NCI-H82 (cell line): ENCODE data around the gene HTD2.

Experiments
- DNase-seq: peaks from one replicate; lab custom pipeline; 2025; lab: John Stamatoyannopoulos, UW

HTD2 gene

DNA sequence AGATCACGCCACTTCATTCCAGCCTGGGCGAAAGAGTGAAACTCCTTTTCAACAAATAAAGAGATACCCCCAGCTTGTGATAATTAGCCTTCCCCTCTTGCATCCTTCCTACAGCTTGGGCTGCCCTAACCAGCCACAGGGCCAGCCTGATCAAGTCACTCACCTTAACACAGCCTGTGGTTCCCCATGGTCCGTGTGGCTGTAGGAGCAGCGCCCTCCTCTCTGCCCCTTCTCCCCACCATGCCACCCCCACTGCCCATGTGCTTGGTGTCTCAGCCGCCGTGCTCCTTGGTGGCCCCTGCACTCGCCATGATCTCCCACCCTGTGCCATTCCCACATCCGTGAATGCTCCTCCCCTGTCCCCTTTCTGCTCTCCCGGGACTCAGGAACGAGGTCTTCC lies 13.5 kb upstream of the HTD2 start:
- DNase-seq: no peak

DNA sequence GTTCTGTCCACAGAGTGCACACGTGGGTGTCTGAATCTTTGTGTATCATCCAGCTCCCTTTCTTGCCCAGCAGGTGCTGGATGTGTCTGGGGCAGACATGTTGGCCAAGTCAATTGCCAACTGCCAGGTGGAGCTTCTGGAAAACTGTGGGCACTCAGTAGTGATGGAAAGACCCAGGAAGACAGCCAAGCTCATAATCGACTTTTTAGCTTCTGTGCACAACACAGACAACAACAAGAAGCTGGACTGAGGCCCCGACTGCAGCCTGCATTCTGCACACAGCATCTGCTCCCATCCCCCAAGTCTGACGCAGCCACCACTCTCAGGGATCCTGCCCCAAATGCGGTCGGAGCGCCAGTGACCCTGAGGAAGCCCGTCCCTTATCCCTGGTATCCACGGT lies 12.8 kb upstream of the HTD2 start:
- DNase-seq: no peak

DNA sequence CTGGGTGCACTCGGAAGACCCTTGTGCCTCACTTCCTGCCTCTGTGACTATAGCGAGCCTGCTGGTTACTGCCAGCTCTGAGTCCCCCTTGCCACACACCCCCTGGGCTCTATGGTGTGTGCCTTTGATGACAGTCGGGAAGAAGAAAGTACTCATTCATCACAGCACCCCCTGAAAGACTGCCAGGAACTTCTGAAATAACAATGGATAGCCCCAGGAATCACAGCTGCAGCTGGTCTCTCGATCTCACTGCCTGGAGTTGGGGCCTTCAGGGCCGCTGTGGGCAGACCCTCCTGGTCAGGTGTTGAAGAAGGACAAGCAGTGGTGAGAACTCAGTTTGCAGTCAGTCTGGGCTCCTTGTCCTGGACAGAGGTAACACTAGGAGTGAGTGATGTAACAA lies 10.1 kb upstream of the HTD2 start:
- no peak for DNase-seq

DNA sequence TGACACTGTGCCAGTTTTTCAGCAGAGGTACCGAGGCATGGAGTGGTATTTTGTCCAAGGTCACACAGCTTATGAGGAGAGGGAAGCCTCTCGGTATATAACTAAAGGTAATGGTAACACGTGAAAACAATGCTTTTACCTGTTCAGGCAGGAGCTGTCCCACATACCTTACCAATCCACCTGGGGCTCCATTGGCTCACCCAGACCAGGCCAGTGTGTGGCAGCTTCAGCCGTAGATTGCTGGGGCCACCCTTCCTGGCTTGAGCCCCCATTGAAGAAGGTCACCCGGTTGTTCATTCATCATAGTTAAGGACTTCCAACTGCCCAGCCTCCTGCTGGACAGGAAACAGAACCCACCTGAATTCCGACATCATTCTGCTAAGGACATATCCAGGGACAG lies 9.5 kb upstream of the HTD2 start:
- no peak for DNase-seq

DNA sequence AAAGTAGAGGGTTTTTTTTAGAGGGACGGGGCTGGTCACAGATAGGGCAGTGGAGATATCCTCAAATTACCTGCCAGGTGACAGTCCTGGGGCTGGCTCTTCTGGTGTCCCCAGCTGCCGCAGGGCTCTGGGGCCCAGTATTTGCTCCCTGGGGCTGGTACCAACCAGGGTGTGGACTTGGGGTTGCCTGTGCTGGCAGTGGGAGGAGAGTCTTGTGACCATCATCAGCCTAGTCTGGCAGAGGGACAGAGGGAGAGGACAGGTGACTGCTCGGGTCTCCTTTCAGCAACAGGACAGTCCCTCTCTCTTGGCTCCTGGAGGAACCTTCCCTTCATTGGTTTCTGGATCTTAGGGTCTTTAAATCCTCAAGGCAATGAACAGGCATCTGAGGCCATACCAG lies 8.1 kb upstream of the HTD2 start:
- DNase-seq: no peak

DNA sequence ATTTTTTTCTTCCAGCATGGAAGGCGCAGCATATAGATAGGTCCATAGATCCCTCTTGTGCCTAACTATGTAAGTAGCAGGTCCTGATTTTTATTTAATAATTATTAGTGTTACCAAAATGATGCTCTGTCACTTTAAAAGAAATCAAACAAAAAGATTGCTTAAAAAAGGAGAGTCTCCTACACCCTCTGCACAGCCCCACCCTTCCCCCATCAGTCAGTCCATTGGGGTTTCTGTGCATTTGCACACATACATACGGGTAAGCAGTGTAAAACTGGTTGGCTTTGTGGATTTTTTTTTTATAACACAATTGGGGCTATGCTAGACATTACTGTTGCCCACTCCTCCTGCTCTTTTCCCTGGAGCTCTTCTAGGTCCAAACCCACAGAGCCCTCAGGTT lies 7.2 kb upstream of the HTD2 start:
- DNase-seq: no peak

DNA sequence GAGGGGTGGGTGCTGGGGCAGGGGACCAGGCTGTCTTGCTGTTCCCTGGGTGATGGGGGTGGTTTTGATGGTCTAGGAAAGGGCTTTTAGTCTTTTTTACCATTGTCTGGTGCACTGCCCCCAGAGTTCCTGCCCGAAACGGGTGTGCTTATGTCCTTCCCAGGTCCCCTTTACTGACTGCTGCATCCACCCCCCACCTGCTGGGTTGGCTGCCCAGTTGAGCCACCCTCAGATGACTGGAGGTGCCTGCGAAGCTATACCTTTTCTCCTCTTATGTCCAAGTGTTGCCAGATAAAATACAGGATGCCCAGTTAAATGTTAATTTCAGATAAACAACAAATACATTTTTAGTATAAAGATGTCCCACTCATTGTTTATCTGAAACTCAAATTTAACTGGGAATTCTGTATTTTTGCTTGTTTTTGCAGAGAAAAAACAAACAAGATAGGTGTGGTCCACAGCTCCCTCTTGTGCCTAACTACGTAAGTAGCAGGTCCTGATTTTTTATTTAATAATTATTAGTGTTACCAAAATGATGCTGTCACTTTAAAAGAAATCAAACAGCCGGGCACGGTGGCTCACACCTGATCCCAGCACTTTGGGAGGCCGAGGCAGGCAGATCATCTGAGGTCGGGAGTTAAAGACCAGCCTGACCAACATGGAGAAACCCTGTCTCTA lies 6.3 kb upstream of the HTD2 start:
- DNase-seq: peak; percentile 18

DNA sequence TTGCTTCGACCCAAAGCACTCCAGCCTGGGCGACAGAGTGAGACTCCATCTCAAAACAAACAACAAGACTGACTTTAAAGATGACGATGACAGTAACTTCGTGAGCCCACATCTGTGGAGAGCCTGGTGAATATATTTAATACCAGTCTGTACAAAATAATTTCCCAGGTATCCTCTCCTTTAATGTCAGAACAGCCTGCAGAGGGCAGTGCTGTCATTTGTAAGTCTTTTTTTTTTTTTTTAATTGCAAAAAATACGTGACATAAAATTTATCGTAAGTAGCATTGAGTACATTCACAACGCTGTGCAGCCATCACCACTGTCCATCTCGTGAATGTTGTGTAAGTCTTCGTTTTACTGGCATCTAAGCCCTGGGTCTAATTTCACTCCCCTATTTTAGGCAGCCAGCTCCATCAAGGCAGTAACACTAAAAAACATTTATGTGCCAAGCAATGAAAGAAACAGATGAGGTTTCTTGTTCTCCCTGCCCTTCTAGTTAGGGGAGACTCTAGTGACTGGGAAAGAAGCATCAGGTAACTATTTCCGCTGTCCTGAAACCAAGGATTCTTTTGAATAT lies 1.4 kb downstream of the HTD2 start:
- peak; percentile 54 for DNase-seq

DNA sequence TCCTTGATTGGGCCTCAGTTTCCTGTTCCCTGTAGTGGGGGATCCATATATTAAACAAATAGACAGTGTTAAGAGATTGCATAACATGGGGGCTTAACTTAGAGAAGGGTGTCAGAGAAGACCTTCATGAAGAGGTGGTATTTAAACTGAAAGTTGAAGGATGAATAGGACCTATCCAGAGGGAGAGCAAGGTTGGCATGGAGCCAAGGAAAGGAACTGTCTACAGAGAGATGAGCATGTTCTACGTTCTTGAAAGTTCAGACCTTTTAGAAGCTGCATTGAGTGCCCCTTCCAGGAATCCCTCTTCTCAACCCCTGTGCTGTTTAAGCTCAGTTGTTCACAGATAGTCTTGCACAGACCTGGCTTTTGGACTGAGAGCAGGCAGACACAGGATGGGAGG lies 2.4 kb downstream of the HTD2 start:
- DNase-seq: no peak

DNA sequence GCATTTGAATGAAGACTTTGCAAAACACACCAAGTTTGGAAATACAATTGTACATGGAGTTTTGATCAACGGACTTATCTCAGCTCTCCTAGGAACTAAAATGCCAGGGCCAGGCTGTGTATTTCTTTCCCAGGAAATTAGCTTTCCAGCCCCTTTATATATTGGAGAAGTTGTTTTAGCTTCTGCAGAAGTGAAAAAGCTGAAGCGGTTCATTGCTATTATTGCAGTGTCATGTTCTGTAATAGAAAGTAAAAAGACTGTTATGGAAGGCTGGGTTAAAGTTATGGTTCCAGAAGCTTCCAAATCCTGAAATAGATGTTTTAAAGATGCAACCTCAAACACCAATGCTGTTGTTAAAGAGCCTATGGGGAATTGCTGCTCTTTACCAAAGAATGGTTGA lies 11.5 kb downstream of the HTD2 start:
- no peak for DNase-seq

DNA sequence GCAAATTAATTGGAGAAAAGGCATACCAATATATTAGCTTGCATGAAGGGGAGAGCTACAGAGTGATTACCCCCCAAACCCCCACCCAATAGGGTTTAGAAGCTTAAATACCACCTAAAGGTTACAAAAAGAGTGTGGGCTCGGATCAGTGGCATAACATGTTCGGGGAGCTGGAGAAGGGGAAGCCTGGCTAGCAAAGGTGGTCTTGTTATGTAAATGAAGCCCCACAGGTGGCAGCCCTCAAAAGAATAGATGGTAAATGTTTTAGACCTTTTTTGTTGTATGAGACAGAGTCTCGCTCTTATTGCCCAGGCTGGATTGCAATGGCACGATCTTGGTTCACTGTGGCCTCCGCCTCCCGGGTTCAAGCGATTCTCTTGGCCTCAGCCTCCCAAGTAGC lies 15.5 kb downstream of the HTD2 start:
- DNase-seq: no peak

DNA sequence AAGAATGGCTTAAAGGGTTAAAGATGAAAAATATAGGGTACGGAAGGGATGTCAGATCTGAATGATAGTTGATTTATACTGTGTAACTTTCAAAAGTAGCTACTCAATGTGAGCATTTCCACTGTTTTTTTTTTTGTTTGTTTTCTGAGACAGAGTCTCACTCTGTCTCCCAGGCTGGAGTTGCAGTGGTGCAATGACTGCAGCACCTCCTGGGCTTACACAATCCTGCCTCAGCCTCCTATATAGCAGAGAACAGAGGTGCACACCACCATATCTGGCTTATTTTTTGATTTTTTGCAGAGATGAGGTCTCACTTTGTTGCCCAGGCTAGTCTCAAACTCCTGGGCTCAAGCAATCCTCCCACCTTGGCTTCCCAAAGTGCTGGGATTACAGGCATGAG lies 16.5 kb downstream of the HTD2 start:
- DNase-seq: no peak

DNA sequence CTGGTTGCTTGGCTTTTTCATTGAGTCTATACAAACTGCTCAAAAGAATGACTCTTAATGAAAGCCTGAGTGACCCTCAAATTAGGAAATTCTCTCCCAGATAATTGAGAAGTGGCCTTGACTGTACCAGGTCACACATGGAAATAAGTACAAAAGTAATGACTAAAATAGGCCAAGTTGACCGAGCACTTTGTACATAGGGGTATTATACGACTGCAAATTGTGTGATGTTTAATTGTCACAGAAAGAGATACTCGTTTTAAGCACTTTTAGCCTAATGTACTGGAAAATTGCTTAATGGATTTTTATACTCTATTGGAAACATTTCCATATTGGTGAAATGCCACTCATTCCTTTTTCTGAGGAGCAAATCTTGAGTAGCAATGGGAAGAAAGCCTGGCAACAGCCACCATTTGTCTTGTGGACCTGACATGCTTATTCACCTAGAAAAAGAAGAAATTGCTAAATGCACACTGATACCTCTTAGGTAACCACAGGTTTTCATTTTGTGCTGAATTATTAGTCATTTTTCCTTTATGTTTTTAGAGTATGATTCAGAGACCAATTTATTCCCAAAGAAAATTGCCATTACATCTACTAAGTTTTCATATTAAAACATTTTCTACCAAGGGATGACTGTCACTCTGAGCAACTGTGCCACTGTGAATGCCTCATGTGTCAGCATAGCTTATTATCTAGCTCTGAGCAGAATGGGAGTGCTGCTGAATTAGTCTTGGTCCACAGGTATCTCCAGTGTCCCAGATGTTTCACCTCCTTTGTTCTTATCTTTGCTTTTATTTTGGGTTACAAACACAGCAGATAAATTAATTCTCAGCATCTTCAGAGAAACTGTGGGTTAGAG lies 17.4 kb downstream of the HTD2 start:
- no peak for DNase-seq

DNA sequence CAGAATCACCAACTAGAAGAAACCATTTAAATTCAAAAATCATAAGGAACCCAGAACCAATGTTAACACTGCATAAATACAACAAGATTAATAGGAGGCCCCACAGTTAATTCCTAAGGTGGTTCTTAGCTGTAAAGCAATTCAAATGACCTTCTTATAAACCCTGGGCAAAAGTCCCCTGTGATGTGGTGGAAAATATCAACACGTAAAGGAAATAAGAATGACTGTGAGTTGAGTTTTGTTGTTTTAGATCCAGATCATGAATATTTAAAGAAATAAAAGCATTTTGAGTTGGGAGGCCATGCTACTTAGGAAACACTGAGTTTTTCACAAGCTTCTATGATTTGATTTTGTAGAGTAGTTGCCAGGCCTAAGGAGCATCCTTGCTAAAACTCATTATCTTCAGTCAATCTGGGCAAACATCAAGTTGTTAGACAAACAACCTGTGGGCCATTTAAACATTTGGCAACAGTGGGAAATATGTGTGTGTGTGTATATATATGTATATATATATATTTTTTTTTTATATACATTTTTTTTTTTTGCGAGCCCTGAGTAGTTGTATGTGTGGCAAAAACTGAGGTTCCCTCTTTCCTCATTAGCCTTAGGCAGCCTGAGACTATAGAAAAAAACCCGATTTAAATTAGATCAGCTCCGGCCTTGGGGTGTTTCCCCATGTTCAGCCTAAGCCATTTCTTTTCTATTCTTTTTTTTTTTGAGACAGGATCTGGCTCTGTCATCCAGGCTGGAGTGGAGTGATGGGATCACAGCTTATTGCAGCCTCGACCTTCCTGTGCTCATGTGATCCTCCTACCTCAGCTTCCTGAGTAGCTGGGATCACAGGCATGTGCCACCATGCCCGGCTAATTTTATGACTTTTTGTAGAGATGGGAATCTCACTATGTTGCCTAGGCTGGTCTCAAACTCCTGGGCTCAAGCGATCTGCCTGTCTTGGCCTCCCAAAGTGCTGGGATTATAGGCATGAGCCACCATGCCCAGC lies 18.4 kb downstream of the HTD2 start:
- no peak for DNase-seq

DNA sequence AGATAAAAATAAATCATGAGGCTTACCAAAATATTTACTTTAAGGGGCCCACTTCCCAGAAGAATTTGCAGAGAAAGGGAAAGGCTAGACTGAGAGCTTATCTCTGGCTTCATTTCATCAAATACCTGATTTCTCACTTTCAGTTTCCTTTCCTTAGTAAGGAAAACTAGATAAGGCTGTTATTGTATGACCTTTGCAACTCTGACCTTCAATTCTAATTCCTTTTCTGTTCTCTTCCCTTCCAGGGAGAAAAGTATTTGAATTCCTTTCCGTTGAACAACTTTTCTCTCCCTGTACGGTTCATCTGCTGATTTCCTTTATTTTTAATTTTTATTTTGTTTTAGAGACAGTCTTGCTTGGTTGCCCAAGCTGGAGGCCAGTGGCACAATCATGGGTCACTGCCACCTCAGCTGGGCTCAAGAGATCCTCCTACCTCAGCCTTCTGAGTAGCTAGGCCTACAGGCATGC lies 19.2 kb downstream of the HTD2 start:
- DNase-seq: no peak

DNA sequence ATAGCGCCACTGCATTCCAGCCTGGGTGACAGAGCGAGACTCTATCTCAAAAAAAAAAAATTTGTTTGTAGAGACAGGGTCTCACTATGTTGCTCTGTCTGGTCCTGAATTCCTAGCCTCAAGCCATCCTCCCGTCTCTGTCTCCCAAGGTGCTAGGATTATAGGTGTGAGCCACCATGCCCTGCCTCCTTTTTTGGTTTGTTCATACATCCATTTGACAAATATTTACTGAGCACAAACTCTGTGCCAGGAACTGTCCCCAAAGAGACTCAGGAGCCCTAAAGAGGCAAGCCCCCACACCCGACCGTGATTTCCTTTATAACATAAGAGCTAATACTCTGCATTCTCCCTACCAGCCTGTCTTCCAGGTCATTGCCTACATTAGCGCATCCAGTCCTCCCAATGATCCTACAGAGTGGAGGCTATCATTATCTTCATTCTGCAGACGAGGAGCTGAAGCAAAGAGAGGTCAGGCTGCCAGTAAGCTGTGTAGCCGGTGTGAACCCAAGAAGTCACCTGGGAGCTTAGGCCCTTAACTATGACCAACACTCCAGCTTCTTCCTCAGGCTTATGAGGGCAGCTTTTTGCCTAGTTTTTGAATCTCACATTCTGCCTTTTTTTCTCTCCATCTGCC lies 20.1 kb downstream of the HTD2 start:
- no peak for DNase-seq

DNA sequence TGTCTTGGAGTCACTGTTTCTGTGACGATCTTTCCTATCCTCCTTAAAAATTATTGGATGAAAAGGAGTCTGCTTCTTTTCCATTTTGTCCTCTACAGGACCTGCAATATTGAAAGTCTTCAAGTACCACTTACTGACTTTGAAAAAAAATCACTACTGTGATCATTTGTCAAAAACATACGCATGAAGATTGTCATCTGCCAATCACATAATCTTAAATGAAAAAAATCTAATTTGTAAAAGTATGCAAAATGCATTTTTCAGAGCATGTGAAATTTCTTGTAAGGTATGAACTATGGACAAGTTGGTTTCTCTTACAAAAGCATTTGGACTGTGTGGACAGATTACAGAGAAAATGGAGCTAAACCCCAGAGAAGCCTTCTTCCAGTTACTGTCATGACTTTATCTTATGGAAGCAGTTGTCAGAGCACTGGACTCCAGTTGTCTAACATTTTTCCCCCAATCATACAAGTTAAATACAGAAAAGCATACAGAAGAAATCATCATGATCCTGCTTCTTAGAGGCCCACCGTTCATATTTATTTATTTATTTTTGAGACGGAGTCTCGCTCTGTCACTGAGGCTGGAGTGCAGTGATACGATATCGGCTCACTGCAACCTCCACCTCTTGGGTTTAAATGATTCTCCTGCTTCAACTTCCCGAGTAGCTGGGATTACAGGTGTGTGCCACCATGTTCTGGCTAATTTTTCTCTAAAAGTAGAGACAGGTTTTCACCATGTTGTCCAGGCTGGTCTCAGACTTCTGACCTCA lies 23.0 kb downstream of the HTD2 start:
- DNase-seq: no peak

DNA sequence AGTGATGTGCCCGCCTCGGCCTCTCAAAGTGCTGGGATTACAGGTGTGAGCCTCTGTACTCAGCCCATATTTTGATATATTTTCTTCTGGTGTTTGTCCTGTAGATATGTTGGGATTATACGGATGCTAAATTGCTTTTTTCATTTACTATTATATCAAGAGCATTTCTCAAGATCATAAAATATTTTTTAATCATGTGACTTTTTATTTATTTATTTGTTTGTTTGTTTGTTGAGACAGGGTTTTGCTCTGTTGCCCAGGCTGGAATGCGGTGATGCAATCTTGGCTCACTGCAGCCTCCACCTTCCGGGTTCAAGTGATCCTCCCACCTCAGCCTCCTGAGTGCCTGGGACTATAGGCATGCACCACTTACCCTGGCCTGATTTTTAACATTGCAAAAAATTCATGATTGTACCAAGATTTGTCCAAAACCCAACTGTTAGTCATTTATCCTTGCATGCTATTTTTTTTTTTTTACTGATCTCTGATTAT lies 23.6 kb downstream of the HTD2 start:
- no peak for DNase-seq

DNA sequence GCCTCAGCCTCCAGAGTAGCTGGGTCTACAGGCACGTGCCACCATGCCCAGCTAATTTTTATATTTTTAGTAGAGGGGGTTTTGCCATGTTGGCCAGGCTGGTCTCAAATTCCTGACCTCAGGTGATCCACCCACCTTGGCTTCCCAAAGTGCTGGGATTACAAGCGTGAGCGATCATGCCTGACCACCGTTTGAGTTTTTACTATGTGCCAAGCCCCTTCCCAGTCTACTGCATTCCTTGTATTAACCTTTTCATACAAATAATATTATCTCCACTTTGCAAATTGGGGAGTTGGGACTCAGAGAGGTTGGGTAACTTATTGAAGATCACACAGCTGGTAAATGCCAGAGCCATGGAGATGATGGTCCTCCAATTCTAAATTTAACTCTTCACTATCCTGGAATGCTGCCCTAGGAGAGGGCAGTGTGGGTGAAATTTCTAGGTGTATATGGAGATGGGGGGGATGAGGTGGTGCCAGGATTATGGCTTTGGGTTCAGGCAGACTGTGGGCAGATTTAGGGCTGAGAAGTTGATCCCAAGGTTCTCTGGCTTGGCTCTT lies 25.4 kb downstream of the HTD2 start:
- DNase-seq: no peak

DNA sequence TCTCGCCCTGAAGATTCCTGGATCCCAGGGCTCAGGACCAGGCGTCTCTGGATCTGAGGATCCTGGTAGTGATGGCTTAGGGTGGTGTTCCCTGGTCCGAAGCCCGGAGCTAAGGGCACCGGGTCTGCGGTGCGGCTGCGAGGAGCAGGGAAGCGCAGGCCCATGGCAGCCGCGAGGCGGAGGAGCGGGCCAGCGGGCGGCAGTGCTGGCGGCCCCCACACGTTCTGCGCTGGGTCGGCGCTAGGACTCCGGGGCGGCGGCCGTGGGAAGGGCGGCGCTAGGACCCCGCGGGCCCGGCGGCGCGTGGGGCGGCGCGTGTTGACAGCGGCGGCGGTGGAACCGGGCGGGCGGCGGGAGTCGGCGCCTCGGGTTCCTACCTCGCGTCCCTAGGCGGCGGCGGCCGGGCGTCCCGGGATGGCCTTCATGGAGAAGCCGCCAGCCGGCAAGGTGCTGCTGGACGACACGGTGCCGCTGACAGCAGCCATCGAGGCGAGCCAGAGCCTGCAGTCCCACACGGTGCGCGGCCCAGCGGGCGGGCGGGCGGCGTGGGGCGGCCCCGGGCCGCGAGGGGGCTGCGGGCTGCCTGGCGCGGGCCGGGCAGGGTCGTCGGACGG lies 26.4 kb downstream of the HTD2 start, which contains the start of gene PXK:
TSS of gene PXK (plus strand) at position 318 of the 614 bp plus-strand sequence. CDS start at position 415, 97 bp downstream.
- DNase-seq: peak; percentile 72
